Brain microvascular endothelial cell (primary cell): Measurements from ENCODE around the gene GOLGA2.

ENCODE experiments used
- DNase-seq: peaks from one replicate; pipeline ENCODE4 v3.0.0-alpha.2; 2020
- H3K27ac ChIP-seq: fragments of 250-450 bp; sonication (Bioruptor Pico); 2 replicates; pipeline ENCODE4 v1.5.1; 2020; ENCODE audit warnings: mild to moderate bottlenecking, moderate library complexity
- H3K27me3 ChIP-seq: fragments of 250-450 bp; sonication (Bioruptor Pico); replicated peaks from 2 replicates; pipeline ENCODE4 v1.5.1; 2020; ENCODE audit warnings: mild to moderate bottlenecking
- H3K36me3 ChIP-seq: fragments of 250-450 bp; sonication (Bioruptor Pico); replicated peaks from 2 replicates; pipeline ENCODE4 v1.5.1; 2020; ENCODE audit warnings: mild to moderate bottlenecking
- H3K4me3 ChIP-seq: 2 replicates; pipeline ENCODE4 v1.5.1; 2011; ENCODE audit warnings: low read depth, mild to moderate bottlenecking, control low read depth, low read length, moderate library complexity
- in situ Hi-C: cut with HindIII; loops from 2 replicates; pipeline ENCODE4 v1.10.0; 2017; ENCODE audit warnings: low sequenced_read_pairs, low pct_ligation_motif_present
- TF ChIP-seq, protein P1 (sequence below): IDR thresholded peaks from 2 replicates; pipeline ENCODE4 v1.5.1; 2011; ENCODE audit warnings: low read depth, mild to moderate bottlenecking, moderate library complexity, low read length, control low read depth, inconsistent platforms; ENCODE audit errors: missing control alignments

The GOLGA2 gene

DNA sequence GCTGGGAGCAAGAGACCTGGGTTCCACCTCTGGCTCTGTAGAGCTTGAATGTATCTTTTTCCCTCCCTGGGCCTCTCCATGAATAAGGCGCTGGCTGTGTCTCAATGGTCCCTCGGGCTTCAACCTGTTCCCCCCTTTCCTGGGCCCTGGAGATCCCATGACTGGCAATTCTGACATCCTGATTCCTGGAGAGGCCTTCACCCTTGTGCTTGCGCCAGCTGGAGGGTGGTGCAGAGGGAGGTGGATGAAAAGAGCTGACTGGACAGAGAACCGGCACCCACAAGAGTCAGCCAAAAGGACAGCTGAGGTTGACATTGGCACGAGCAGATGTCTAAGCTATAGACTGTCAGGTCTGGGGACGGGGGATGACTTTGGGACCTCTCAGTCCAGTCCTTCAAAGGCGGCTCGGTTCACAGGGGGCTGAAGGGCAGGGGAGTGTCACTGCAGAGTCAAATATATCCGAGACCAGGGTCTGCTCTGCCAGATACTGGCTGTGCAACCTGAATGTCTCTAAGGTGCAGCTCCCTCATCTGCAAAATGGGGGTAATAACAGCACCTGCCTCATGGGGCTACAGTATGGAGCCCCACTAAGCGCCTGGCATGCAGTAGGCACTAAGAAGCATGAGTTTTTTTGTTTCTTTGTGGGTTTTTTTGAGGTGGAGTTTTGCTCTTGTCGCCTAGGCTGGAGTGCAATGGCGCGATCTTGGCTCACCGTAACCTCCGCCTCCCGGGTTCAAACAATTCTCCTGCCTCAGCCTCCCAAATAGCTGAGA lies 58.8 kb downstream of the GOLGA2 start:
- TF ChIP-seq, protein P1, sequence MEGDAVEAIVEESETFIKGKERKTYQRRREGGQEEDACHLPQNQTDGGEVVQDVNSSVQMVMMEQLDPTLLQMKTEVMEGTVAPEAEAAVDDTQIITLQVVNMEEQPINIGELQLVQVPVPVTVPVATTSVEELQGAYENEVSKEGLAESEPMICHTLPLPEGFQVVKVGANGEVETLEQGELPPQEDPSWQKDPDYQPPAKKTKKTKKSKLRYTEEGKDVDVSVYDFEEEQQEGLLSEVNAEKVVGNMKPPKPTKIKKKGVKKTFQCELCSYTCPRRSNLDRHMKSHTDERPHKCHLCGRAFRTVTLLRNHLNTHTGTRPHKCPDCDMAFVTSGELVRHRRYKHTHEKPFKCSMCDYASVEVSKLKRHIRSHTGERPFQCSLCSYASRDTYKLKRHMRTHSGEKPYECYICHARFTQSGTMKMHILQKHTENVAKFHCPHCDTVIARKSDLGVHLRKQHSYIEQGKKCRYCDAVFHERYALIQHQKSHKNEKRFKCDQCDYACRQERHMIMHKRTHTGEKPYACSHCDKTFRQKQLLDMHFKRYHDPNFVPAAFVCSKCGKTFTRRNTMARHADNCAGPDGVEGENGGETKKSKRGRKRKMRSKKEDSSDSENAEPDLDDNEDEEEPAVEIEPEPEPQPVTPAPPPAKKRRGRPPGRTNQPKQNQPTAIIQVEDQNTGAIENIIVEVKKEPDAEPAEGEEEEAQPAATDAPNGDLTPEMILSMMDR = no peak
- Histone ChIP-seq H3K27me3 (no peaks in the 10 kb centered on the region), H3K4me3 (no peak overlapping the region), H3K36me3 (no peaks in the 10 kb centered on the region), H3K27ac (peak overlapping the region; percentile 71)
- in situ Hi-C loops = no loop called here
- no peak for DNase-seq

DNA sequence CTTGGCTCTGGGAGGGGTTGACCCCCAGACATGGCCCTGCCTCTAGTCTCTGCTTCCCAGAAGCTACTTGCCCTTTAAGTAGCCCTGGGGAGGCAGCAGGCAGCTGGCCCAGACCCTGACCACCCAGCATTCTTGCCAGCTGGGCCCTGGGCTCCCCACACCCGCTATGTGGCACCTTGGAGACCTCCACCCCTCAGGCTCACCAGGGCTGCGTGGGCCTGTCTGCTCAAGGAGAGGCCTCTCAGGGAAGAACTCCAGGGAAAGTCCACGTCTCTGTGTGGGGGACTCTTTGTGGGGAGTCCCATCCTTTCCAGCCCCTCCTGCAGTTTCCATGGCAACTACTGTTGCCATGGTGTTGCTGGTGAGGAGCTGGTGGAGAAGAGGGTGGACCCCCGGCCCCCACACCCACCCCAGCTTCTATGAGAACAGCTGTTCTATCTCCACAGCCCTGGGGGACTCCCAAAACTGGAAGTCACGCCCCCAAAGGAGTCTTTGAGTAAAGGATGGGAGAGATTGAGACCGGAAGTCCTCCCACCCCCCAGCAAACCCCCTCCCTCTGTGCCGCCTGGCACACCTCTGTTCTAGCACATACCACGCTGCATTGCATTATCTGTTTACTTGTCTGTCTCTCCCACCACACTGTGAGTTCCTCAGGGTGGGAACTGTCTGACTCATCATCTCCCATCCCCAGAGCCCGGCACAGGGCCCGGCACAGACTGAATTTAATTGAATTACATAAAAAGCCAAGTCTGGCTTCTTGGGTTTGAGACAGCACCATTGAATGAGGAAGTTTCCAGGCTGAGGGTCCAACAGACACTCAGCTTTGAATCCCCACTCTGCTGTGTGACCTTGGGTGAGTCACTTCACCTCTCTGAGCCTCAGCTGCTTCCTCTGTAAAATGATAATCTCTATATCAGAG lies 60.1 kb downstream of the GOLGA2 start:
- Histone ChIP-seq H3K36me3 (no peaks in the 10 kb centered on the region), H3K4me3 (no peak overlapping the region), H3K27me3 (no peaks in the 10 kb centered on the region), H3K27ac (peak overlapping the region; percentile 71)
- TF ChIP-seq, protein P1 = no peak
- DNase-seq = peak; percentile 83
- in situ Hi-C loops = no loop called here

DNA sequence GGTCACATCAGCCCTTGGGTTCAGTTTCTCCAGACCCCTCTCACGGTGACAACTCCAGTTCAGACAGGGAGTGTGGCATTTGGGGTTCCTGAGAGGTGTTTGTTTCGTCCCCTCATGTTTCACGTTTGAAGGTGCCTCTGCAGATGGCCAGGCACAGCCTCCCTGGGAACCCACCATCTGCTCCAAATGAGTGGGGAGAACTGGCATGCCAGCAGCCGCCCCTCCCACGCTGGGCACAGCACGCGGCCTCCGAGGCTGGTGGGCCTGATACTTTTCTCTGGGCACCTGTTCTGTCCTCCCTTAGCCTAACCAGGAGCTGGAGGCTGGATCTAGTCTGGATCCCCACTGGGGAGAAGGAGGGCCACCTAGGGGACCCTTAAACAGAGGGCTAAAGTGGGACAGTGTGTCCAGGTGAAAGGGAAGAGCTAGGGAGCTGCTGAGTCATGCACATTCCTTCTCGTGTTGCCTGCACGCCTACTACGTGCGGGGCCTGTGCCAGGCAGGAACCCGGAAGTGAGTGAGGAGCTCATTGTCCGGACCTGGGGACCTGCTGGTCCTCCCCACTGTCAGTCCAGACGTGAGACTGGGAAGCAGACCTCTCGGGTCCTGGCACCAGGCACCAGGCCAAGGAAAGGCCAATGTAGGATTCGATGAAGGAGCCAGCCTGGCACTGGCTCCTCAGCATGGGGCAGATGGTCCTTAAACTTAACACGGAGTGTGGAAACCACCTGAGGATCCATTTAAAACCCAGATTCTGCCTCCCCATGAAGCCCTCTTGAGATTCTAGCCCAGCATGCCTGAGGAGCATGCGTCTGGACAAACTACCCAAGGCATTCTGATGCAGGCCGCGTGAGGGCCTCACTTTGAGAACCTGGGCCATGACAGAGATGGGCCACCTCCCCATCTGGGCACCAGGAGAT lies 61.0 kb downstream of the GOLGA2 start:
- TF ChIP-seq, protein P1 = no peak
- peak overlapping the region; percentile 71 for H3K27ac ChIP-seq
- DNase-seq = no peak
- H3K36me3 ChIP-seq = no peaks in the 10 kb centered on the region
- in situ Hi-C loops = no loop called here
- H3K27me3 ChIP-seq = no peaks in the 10 kb centered on the region
- no peak overlapping the region for H3K4me3 ChIP-seq

DNA sequence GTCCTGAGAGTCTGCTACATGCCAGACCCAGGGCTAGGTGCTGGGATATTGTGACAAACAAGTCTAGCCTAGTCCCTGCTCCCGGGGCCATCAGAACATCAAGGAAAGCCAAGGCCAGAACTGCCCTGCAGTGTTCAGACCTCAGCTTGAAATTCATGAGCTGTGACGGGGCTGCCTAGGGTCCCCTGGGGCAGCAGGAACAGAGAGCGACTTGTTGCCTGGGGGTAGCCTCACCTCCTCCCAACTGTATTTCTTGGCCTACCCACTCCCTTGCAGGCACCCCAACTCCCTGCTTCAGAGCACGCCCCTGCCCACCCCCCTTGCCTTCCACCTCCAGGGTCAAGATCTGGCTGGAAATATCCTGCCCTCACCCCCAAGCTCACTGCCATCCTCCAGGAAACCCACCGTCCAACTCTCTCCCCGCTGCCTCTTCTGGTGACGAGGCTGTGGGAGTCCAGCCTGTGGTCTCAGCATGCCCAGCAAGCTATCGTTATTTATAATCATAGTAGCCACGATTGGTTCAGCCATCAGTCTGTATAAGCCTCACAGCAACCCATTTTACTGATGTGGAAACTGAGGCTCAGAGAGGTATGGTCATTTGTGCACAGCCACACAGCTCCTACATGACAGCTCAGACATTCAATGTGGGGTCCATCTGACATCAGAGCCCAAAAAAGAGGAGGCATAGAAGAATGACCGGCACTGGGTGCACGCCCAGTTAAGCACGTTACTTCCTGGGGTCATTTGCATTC lies 61.9 kb downstream of the GOLGA2 start:
- TF ChIP-seq, protein P1 = no peak
- Histone ChIP-seq H3K27me3 (no peaks in the 10 kb centered on the region), H3K27ac (no peak overlapping the region), H3K4me3 (no peak overlapping the region), H3K36me3 (no peaks in the 10 kb centered on the region)
- in situ Hi-C loops = no loop called here
- no peak for DNase-seq

DNA sequence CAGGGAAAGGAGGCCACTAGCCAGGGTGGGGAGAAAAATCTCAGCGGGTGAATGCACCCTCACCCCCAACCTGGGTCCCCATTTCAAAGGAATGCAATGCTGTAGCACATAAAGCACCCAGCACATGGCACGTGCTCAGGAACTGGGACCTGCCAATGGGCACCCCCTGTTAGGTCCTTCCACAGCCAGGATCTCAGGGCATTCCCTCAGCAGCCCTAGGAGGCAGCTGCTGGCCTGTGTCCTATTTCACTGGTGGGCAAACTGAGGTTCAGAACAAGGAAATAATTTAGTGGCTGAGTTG lies 63.9 kb downstream of the GOLGA2 start:
- TF ChIP-seq, protein P1 = no peak
- no peak overlapping the region for H3K27ac ChIP-seq

More for the DNA sequence above, 63.9 kb downstream of the GOLGA2 start:
- in situ Hi-C loops = no loop called here
- Histone ChIP-seq H3K36me3 (no peaks in the 10 kb centered on the region), H3K27me3 (no peaks in the 10 kb centered on the region), H3K4me3 (no peak overlapping the region)
- no peak for DNase-seq
